Measurements from ENCODE around the gene C1orf232.
A peak's percentile ranks its signal among the peaks of the same experiment; 100 is the strongest.

C1orf232 gene

DNA sequence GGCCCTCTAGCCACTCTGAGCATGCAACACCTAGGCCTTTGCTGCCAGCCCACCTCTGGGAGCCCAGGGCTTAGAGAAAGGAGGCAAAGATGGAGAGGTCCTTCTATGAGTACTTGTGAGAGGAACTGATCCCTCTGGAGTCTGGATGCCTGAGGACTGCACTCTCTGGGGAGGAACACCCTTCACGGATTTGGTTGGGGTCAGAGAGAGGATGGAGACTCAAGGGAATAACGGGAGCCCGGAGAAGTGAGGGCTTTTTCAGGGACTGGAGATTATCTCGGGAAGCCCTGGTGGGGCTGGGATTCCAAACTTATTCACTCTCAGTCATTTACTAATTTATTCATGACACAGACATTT is 413 bp upstream of the C1orf232 start:
- peaks cover 7% of the 10 kb centered on the region; the same call in 1 of the 2 replicates for H3K4me1 ChIP-seq (ENCODE audit: control insufficient read depth, insufficient read depth, low read length)
- H3K9me3 ChIP-seq (ENCODE audit: control insufficient read depth, insufficient read depth, low read depth, low read length) = no peaks in the 10 kb centered on the region
- TF ChIP-seq ZNF248 (tag by site-specific recombination; IDR thresholded peaks at IDR 0.05) = no peak
- no peak for TF ChIP-seq ZNF530 (tag by site-specific recombination; IDR thresholded peaks at IDR 0.05; ENCODE audit: low read depth)
- TF ChIP-seq ZNF791 (tag by site-specific recombination; IDR thresholded peaks at IDR 0.05) = no peak
- TF ChIP-seq SP2 (tag by site-specific recombination; IDR thresholded peaks at IDR 0.05) = no peak
- no peak for TF ChIP-seq ZXDB (tag by site-specific recombination; IDR thresholded peaks at IDR 0.05)
- TF ChIP-seq GFI1B (tag by site-specific recombination; IDR thresholded peaks at IDR 0.05) = no peak
- no peak for TF ChIP-seq ZNF654 (tag by site-specific recombination; IDR thresholded peaks at IDR 0.05; ENCODE audit: low read depth)
- no peak overlapping the region for H3K27ac ChIP-seq (ENCODE audit: extremely low read depth, low read depth, low read length)
- POLR2A ChIA-PET = interaction anchor here (0.6 to 2.9 kb wide), 6 partner anchors 8 to 65 kb away, joined by 3 to 23 read pairs (median 4); partner anchors contain the start of gene CEP85
- H3K4me3 ChIP-seq (ENCODE audit: low read depth, low read length) = no peak overlapping the region
- CTCF ChIA-PET = interaction anchor here (0.5 to 2.0 kb wide), 22 partner anchors 8 to 1247 kb away, joined by 3 to 16 read pairs (median 4); partner anchors contain the start of gene CEP85
- H3K36me3 ChIP-seq (ENCODE audit: control insufficient read depth in 2 of 2, insufficient read depth in 1 of 2, low read length in 2 of 2) = peaks cover 0 to 10% of the 10 kb centered on the region in 2 experiments; a peak in 1 of 3 replicates

DNA sequence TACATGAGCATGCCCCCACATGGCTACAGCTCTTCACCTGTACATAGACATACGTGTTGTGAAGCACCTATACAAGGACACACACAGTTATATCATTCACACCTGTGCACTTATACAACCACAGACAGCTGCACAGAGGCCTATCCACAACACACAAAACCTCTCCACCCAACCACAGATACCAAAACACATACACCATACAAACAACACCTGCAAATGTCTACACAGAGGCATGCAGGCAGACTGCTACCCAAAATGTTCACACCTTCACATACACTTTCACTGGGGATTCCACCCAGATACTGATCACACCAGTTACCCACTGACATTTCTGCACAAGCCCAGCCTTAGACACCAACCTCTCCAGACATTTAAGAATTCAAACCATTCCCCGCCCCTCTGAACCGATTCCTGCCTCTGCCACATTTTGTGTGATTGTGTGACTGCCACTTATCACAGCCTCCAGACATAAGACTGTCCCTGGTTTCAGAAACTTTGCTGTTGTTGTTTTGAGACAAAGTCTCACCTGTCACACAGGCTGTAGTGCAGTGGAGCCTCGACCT is 2.0 kb downstream of the C1orf232 start:
- peaks cover 7% of the 10 kb centered on the region; the same call in 1 of the 2 replicates for H3K4me1 ChIP-seq (ENCODE audit: control insufficient read depth, insufficient read depth, low read length)
- CTCF ChIA-PET = no interaction called here
- H3K9me3 ChIP-seq (ENCODE audit: control insufficient read depth, insufficient read depth, low read depth, low read length) = no peaks in the 10 kb centered on the region
- POLR2A ChIA-PET = no interaction called here
- no peak overlapping the region for H3K27ac ChIP-seq (ENCODE audit: extremely low read depth, low read depth, low read length)
- peaks cover 0 to 8% of the 10 kb centered on the region in 2 experiments; a peak in 1 of 3 replicates for H3K36me3 ChIP-seq (ENCODE audit: control insufficient read depth in 2 of 2, insufficient read depth in 1 of 2, low read length in 2 of 2)
- no peak overlapping the region for H3K4me3 ChIP-seq (ENCODE audit: low read depth, low read length)
- TF ChIP-seq, protein P1, sequence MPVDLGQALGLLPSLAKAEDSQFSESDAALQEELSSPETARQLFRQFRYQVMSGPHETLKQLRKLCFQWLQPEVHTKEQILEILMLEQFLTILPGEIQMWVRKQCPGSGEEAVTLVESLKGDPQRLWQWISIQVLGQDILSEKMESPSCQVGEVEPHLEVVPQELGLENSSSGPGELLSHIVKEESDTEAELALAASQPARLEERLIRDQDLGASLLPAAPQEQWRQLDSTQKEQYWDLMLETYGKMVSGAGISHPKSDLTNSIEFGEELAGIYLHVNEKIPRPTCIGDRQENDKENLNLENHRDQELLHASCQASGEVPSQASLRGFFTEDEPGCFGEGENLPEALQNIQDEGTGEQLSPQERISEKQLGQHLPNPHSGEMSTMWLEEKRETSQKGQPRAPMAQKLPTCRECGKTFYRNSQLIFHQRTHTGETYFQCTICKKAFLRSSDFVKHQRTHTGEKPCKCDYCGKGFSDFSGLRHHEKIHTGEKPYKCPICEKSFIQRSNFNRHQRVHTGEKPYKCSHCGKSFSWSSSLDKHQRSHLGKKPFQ (tag by site-specific recombination; IDR thresholded peaks at IDR 0.05) = peak; percentile 75
- TF ChIP-seq, protein P2, sequence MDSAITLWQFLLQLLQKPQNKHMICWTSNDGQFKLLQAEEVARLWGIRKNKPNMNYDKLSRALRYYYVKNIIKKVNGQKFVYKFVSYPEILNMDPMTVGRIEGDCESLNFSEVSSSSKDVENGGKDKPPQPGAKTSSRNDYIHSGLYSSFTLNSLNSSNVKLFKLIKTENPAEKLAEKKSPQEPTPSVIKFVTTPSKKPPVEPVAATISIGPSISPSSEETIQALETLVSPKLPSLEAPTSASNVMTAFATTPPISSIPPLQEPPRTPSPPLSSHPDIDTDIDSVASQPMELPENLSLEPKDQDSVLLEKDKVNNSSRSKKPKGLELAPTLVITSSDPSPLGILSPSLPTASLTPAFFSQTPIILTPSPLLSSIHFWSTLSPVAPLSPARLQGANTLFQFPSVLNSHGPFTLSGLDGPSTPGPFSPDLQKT (IDR thresholded peaks at IDR 0.05; ENCODE audit: borderline replicate concordance, low read depth, low read length) = no peak
- TF ChIP-seq ZNF654 (tag by site-specific recombination; IDR thresholded peaks at IDR 0.05; ENCODE audit: low read depth) = no peak

DNA sequence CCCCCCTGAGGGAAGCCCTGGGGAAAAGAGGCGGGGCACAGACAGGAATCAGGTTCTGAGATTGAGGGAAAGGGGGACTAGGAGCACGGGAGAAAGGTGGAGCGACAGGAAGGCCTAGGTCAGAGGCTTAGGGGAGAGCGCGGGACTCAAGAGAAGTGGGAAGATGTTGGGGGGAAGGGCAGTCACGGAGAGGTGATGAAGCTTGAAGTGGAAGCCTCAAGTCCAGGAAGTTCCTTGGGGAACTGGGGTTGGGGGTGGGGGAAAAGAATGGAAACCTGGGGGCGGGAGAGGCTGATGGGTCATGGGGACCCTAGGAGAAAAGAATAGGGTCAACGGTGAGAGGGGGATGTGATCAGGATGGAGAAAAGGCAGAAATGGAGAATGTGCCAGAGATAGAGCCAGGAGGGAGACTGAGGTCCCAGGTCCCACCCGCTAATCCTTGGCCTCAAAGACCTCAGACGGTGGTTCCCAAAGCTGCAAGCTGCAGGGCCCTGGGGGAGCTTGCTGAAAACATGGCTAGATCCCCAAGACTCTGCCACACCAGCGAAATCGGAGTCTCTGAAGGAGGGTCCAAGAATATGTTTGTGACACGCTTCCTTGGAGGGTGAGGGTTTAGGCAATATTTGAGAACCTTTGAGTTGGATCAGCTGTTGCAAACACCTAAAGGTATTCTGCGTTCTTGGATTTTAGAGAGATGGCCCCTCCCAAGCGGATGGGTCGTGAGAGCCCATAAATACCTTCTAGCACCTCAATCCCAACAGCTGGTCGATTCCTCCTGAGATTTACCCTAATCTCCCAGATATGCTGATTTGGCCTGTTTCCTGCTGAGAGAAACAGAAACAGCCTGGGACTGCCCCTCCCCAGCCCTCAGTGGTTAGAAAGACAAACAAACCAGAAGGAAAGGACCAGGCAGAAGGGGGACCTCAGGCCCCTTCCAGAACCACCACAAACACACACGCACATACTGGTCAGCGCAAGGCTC is 3.6 kb downstream of the C1orf232 start:
- Histone ChIP-seq H3K27ac (ENCODE audit: extremely low read depth, low read depth, low read length) (no peak overlapping the region), H3K4me1 (ENCODE audit: control insufficient read depth, insufficient read depth, low read length) (peaks cover 7% of the 10 kb centered on the region; the same call in 1 of the 2 replicates), H3K9me3 (ENCODE audit: control insufficient read depth, insufficient read depth, low read depth, low read length) (no peaks in the 10 kb centered on the region), H3K4me3 (ENCODE audit: low read depth, low read length) (no peak overlapping the region), H3K36me3 (ENCODE audit: control insufficient read depth in 2 of 2, insufficient read depth in 1 of 2, low read length in 2 of 2) (no peaks in the 10 kb centered on the region)
- TF ChIP-seq ZBTB48 (tag by site-specific recombination; IDR thresholded peaks at IDR 0.05) = peak; percentile 66; the same call in 1 of the 2 replicates
- TF ChIP-seq ZNF184 (tag by site-specific recombination; IDR thresholded peaks at IDR 0.05) = no peak
- TF ChIP-seq ZNF76 (tag by site-specific recombination; IDR thresholded peaks at IDR 0.05; ENCODE audit: borderline replicate concordance, low read depth) = no peak
- TF ChIP-seq, protein P3, sequence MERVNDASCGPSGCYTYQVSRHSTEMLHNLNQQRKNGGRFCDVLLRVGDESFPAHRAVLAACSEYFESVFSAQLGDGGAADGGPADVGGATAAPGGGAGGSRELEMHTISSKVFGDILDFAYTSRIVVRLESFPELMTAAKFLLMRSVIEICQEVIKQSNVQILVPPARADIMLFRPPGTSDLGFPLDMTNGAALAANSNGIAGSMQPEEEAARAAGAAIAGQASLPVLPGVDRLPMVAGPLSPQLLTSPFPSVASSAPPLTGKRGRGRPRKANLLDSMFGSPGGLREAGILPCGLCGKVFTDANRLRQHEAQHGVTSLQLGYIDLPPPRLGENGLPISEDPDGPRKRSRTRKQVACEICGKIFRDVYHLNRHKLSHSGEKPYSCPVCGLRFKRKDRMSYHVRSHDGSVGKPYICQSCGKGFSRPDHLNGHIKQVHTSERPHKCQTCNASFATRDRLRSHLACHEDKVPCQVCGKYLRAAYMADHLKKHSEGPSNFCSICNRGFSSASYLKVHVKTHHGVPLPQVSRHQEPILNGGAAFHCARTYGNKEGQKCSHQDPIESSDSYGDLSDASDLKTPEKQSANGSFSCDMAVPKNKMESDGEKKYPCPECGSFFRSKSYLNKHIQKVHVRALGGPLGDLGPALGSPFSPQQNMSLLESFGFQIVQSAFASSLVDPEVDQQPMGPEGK (tag by site-specific recombination; IDR thresholded peaks at IDR 0.05) = peak; percentile 35; the same call in 1 of the 2 replicates
- no peak for TF ChIP-seq BCL11B (tag by site-specific recombination; IDR thresholded peaks at IDR 0.05; ENCODE audit: low read depth)
- no peak for TF ChIP-seq ZNF155 (tag by site-specific recombination; IDR thresholded peaks at IDR 0.05)
- TF ChIP-seq, protein P4, sequence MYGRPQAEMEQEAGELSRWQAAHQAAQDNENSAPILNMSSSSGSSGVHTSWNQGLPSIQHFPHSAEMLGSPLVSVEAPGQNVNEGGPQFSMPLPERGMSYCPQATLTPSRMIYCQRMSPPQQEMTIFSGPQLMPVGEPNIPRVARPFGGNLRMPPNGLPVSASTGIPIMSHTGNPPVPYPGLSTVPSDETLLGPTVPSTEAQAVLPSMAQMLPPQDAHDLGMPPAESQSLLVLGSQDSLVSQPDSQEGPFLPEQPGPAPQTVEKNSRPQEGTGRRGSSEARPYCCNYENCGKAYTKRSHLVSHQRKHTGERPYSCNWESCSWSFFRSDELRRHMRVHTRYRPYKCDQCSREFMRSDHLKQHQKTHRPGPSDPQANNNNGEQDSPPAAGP (tag by site-specific recombination; IDR thresholded peaks at IDR 0.05) = peak; percentile 8; the same call in 1 of the 2 replicates
- no peak for TF ChIP-seq YY2 (tag by site-specific recombination; IDR thresholded peaks at IDR 0.05)
- TF ChIP-seq ZBTB7A (tag by site-specific recombination; IDR thresholded peaks at IDR 0.05; ENCODE audit: low read depth) = 0 out of 2 replicates have a peak, but pooled peaks have one; percentile 3
- TF ChIP-seq TCF7L2 (IDR thresholded peaks at IDR 0.05; ENCODE audit: borderline replicate concordance, low read depth, low read length) = no peak
- TF ChIP-seq ZNF600 (tag by site-specific recombination; IDR thresholded peaks at IDR 0.05) = no peak; the same call in 1 of the 2 replicates
- no peak for TF ChIP-seq SALL2 (tag by site-specific recombination; IDR thresholded peaks at IDR 0.05; ENCODE audit: borderline replicate concordance)
- peak; percentile 53 for TF ChIP-seq ZNF341 (tag by site-specific recombination; IDR thresholded peaks at IDR 0.05; ENCODE audit: low read depth)
- TF ChIP-seq ZNF214 (tag by site-specific recombination; IDR thresholded peaks at IDR 0.05; ENCODE audit: borderline replicate concordance) = no peak
- ChIA-PET POLR2A (no interaction called here), CTCF (interaction anchor here (1.1 to 1.6 kb wide), 4 partner anchors 8 to 129 kb away, joined by 3 to 6 read pairs (median 3); partner anchors contain the start of gene CEP85)

Data from HEK293 (cell line).